ENCODE results near the gene LRRC37B.
"Not testable (repeated sequence)": the region's sequence is repeated elsewhere in the genome, so short reads cannot be mapped to it uniquely, and the experiment has no call there.

The LRRC37B gene

DNA sequence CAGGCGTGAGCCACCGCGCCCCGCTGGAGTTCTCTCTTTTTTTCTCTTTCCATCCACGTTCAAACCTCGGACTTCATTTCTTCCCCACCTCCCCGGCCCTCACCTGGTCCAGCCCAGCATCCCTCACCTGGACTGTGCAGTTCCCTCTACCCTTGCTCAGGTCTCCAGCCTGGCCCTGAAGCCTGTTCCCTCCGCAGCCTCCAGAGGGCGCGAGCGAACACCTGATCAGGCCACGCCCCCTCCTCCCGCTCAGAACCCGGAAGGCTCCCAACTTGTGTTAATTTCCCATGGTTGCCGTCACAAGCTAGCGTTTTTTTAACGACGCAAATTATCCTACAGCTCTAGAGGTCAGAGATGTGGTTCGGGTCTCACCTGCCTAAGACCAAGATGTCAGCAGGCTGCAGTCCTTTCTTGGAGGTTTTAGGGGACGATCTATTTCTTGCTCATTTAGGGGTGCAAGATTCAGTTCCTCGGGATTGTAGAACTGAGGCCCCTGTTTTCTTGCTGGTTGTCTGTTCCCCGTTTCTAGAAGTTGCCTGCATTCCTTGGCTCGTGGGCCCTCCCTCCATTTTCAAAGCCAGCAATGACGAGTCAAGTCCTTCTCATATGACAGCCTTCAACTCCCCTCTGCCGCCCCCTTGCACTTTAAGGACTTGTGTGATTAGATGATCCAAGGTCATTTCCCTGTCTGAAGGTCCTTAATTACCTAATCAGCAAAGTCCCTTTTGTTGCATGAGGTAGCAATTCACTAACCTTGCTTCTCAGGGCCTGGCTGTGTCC lies 59.9 kb downstream of the LRRC37B start:
- not testable (repeated sequence) for H3K4me3 ChIP-seq (ENCODE audit: low read depth, low read length); DNase-seq (ENCODE audit: low read depth)

DNA sequence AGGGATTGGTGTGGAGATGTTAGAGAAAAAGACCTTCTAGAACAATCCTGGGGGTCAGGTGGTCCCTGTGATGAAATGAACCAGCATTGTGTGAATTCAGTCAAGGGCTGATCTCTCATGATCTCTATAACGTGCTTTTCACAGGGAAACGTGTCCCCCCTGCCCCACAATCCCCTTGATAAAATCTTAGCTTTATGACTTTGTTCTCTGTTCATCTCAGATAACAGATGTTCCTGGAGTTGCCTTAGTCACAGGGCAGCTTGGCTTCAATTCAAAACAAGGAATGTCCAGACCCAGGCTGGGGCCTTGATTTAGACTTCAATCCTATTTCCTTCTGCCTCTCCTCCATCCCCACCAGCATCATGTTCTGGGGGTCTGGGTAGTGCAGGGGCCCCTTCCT lies 61.9 kb downstream of the LRRC37B start:
- not testable (repeated sequence) for H3K4me3 ChIP-seq (ENCODE audit: low read depth, low read length); DNase-seq (ENCODE audit: low read depth)

More for the DNA sequence above, 59.9 kb downstream of the LRRC37B start:
- TF ChIP-seq, protein P1, sequence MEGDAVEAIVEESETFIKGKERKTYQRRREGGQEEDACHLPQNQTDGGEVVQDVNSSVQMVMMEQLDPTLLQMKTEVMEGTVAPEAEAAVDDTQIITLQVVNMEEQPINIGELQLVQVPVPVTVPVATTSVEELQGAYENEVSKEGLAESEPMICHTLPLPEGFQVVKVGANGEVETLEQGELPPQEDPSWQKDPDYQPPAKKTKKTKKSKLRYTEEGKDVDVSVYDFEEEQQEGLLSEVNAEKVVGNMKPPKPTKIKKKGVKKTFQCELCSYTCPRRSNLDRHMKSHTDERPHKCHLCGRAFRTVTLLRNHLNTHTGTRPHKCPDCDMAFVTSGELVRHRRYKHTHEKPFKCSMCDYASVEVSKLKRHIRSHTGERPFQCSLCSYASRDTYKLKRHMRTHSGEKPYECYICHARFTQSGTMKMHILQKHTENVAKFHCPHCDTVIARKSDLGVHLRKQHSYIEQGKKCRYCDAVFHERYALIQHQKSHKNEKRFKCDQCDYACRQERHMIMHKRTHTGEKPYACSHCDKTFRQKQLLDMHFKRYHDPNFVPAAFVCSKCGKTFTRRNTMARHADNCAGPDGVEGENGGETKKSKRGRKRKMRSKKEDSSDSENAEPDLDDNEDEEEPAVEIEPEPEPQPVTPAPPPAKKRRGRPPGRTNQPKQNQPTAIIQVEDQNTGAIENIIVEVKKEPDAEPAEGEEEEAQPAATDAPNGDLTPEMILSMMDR (IDR thresholded peaks at IDR 0.05; ENCODE audit: low read depth, low read length, missing control alignments): peak; percentile 22

DNA sequence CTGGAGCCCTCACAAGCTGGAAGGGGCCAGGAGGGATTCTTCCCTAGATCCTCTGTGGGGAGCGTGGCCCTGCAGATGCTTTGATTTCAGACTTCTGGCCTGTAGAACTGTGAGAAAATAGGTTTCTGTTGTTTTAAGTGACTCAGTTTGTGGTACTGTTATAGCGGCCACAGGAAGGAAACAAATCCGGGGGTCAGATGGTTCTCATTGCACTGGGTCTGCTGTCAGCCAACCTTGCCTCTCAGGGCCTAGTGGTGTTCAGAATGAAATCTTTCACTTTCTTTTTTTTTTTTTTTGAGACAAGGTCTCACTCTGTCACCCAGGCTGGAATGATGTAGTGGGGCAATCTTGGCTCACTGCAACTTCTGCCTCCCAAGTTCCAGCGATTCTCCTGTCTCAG lies 64.8 kb downstream of the LRRC37B start:
- not testable (repeated sequence) for H3K4me3 ChIP-seq (ENCODE audit: low read depth, low read length); DNase-seq (ENCODE audit: low read depth)

DNA sequence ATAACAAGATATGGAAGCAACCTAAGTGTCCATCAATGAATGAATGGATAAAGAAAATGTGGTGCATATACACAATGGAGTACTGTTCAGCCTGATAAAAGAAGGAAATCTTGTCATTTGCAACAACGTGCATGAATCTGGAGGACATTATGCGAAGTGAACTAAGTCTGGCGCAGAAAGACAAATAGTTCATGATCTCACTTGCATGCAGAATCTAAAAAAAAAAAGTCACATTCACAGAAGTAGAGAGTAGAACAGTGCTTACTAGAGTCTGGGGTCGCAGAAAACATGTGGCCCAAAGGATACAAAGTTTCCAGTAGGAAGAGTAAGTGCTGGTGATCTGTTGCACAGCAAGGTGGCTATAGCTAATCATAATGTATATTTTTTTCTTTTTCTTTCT lies 65.9 kb downstream of the LRRC37B start:
- not testable (repeated sequence) for DNase-seq (ENCODE audit: low read depth); H3K4me3 ChIP-seq (ENCODE audit: low read depth, low read length)

DNA sequence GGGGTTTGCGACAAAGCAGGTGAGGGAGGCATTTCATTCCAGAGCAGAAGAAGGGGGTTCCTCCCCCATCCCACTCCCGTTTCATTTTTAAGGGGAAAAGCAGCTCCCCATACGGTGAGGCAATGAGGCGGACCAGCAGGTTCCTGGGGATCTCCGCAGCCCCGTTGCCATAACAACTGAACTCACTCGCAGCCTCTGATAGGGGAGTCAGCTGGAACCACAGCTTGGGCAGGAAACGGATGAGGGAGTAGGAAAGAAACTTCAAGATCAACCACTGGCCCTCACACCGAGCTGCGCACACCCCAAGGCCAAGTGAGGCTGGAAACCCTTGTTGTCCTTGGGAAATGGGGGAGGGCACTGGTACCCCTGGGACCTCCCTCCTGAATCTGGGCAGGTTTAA lies 72.6 kb downstream of the LRRC37B start:
- DNase-seq (ENCODE audit: low read depth): peak; percentile 71
- H3K4me3 ChIP-seq (ENCODE audit: low read depth, low read length): peak overlapping the region; percentile 12; the same call in 1 of the 2 replicates

DNA sequence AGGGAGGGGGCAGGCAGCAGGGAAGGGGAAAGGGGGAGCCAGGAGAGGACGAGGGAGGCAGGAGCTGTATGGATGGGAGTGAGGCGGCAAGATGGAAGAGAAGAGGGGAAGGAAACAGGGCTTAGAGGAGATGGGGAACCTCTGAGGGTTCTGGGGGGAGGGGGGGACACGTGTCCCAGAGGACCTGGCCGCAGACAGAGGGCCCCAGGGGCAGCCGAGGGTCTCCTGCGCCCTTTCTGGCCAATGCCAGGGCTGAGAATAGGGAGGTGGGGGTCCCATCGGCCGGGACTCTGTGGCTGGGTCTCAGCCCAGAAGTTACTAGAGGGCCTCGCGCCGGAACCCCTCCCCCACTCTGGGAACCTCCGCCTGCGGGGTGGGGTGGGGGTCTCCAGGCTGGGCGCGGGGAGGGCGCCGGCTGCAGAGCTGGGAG lies 76.4 kb downstream of the LRRC37B start:
- DNase-seq (ENCODE audit: low read depth): not testable (repeated sequence)
- H3K4me3 ChIP-seq (ENCODE audit: low read depth, low read length): peak overlapping the region; percentile 34

DNA sequence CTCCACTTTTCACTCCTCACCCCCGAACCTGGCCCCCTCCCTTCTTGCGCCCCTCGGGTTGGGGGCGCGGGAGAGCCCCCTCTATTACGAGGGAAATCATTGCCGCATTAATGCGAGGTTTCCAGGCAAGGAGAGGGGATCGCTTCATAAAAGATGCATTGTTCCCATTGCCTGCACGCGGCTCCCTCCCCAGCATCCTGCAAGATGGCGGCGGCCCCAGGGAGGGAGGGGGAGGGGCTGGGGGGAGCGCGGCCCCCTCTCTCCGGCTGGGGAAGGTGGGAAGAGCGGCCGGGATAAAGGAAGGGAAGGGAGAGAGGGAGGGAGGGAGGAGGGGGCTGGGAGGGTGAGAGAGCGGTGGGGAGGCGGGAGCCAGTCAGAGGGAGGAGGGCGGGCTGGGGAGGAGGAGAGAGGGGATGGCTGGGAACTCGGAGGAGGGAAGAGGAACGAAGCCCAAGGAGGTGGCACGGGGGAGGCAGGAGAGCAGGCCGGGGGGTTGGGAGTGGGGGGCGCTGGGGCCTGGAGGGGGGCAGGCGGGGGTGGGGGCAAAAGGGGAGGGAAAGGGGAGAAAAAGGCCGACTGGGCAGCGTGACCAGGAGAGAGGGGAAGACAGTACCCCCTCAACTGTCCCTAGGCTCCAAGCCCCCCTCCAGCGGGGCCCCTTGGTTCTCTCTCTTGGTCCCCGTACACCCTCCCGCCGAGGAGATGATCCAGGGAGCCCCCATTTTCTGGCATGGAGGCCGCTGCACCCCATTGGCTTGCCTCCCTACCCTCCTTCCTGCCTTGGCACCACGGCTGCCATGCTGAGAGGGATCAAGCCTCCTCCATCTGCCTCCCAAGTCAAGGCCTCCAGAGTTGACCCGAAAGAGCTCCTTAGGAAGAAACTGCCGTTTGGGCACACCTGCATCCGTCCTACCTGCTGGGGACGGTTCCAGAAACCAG lies 77.1 kb downstream of the LRRC37B start:
- peak overlapping the region; percentile 34 for H3K4me3 ChIP-seq (ENCODE audit: low read depth, low read length)
- not testable (repeated sequence) for DNase-seq (ENCODE audit: low read depth)

DNA sequence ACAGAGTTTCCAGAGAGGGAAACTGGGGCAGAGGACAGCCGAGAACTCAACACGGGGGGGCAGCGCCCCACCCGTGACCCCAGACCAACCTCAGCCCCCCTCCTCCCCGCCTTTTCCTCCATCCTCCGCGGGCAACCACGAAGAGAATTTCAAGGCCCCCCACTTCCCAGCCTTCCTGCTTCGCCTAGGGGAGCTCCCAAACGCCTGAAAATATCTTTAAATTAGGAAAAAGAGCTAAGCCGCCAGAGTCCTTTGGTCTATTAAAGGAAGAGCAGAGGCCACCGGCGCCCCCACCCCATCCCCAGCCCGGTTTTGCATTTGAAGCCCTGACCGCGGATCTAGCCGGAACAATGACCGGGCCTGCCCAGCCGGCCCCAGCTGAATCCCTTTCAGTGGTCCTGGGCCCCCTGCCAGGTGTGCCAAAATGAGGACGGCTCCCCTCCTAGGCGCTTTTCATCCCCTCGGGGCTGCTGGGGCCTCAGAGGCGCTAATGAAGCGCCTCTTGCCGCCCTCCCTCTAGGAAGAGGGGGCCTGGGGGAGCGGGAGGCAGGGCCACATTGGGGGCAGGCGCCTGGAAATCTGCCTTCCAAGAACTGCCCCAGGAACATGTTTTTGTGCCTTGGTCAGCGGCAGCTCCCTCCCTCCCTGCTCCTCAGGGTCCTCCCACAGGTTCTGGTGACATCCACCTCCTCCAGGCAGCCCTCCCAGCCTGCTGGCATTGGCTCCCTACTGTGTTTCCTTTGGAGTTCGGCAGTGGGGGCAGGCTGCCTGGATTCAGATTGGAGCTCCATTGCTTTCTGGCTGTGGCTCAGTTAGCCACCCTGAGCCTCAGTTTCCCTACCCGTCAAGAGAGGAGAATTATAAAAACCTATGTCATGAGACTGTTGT lies 78.0 kb downstream of the LRRC37B start:
- H3K4me3 ChIP-seq (ENCODE audit: low read depth, low read length); DNase-seq (ENCODE audit: low read depth): not testable (repeated sequence)

DNA sequence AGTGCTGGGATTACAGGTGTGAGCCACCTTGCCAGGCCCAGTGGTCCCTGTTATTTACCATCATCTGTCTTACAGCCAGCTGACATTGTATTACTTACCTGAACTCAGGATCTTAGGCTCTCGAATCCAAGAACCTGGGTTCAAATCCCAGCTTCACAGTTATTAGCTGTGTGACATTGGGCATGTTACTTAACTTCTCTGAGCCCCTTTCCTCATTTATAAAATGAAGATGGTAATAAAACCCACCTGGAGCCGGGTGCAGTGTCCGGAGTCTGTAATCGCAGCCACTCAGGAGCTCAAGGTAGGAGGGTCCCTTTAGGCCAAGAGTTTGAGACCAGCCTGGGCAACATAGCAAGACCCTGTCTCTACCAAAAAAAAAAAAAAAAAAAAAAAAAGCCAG lies 79.7 kb downstream of the LRRC37B start:
- DNase-seq (ENCODE audit: low read depth); H3K4me3 ChIP-seq (ENCODE audit: low read depth, low read length): not testable (repeated sequence)

DNA sequence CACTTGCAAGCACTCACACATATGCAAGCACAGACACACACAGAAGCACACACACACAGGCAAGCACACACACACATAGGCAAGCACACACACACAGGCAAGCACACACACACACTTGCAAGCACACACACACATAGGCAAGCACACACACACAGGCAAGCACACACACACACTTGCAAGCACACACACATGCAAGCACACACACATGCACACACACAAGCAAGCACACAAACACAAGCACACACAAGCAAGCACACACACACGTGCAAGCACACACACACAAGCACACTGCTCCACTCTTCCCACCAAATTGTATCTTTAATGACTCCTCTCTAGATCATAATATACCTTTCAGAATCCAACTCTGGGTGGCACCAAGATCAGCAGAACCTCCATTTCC lies 84.9 kb downstream of the LRRC37B start:
- not testable (repeated sequence) for H3K4me3 ChIP-seq (ENCODE audit: low read depth, low read length)

DNA sequence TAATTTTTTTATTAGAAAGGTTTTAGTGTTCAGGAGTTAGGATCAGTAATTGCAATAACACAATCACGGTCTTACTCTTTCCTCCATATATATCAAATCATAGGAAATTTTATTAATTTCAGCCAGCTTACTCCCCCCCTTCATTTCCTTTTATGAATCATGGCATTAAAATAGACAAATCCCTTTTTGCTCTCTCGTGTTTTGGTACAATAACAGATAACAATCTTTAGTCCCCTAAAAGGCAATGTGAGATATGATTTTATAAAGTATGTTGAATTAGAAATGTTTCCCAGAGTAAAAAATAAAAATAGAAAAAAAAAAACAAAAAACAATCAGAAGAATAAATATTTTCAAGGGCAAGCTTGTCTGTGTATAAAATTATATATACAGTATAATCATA lies 92.5 kb downstream of the LRRC37B start:
- no peak for DNase-seq (ENCODE audit: low read depth)
- no peak overlapping the region for H3K4me3 ChIP-seq (ENCODE audit: low read depth, low read length)
- TF ChIP-seq, protein P1 (IDR thresholded peaks at IDR 0.05; ENCODE audit: low read depth, low read length, missing control alignments): no peak

More for the DNA sequence above, 84.9 kb downstream of the LRRC37B start:
- DNase-seq (ENCODE audit: low read depth): not testable (repeated sequence)

DNA sequence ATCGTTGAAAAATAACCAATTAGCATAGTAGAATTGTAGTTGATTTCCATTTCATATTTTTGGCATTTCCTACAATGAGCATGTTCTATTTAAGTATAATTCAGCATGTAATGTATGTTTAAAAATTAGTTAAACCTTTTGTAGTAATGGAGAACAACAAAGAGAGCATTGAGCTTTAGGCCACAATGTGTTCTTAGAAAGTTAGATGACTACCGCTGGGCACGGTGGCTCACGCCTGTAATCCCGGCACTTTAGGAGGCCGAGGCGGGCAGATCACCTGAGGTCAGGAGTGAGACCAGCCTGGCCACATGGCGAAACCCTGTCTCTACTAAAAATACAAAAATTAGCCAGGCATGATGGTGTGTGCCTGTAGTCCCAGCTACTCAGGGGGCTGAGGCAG lies 93.1 kb downstream of the LRRC37B start:
- H3K4me3 ChIP-seq (ENCODE audit: low read depth, low read length); DNase-seq (ENCODE audit: low read depth): not testable (repeated sequence)

Data from GM12864 (cell line).